SJCRH30 (cell line): ENCODE data around the gene C22orf39. TPM values are rescaled to one million over a fixed set of nuclear protein-coding genes. Genes with fewer than 3 reads are reported as not detected.
"Not testable (repeated sequence)": the region's sequence is repeated elsewhere in the genome, so short reads cannot be mapped to it uniquely, and the experiment has no call there.

ENCODE experiments used
- DNase-seq, 2 experiments: peaks; one replicate each; pipeline ENCODE4 v3.0.0-alpha.2; 2015 to 2020
- H3K27ac ChIP-seq: fragments of 250-450 bp; sonication (Bioruptor Pico); 2 replicates; pipeline ENCODE4 v1.5.1; 2020; ENCODE audit warnings: mild to moderate bottlenecking, moderate library complexity
- H3K27me3 ChIP-seq: fragments of 250-450 bp; sonication (Bioruptor Pico); 2 replicates; pipeline ENCODE4 v1.5.1; 2020; ENCODE audit warnings: mild to moderate bottlenecking, moderate library complexity
- H3K36me3 ChIP-seq: fragments of 250-450 bp; sonication (Bioruptor Pico); 2 replicates; pipeline ENCODE4 v1.5.1; 2020; ENCODE audit warnings: mild to moderate bottlenecking, moderate library complexity
- H3K4me1 ChIP-seq: fragments of 250-450 bp; sonication (Bioruptor Pico); 2 replicates; pipeline ENCODE4 v1.5.1; 2020; ENCODE audit warnings: mild to moderate bottlenecking, moderate library complexity
- H3K4me3 ChIP-seq: fragments of 250-450 bp; sonication (Bioruptor Pico); 2 replicates; pipeline ENCODE4 v1.5.1; 2020; ENCODE audit warnings: mild to moderate bottlenecking, moderate library complexity
- H3K9me3 ChIP-seq: fragments of 250-450 bp; sonication (Bioruptor Pico); replicated peaks from 2 replicates; pipeline ENCODE4 v1.5.1; 2020; ENCODE audit warnings: mild to moderate bottlenecking, moderate library complexity
- total RNA-seq: library from RNA; depleted of rRNA; stranded (reverse); fragments of >200 nt; shearing (Covaris generic); gene quantifications from 2 replicates; pipeline ENCODE4 v1.2.3, GENCODE V29; 2014

C22orf39 gene
- total RNA-seq, 1 experiment from 2014 or later = 40.9 TPM

DNA sequence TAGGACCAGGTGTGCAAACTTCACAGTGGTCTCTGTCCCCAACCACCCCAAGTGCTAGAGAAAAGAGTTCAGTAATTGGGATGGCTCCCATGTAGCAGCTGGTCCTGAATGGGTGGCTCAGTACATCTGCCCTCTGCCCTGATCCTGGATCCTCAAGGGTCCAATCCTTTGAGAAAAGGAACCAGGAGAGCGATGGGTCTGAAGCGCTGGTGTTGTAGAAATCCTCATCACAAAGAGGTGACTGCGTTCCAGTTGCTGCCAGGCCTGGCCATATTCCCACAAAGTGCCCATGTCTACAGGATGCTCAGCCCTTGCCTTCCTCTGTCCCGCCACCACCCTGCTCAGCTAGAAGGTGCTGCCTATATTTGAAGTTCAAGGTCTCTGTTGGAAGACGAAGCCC, 6.2 kb upstream of the C22orf39 start:
- H3K4me3 ChIP-seq = no peak overlapping the region
- peaks cover 45% of the 10 kb centered on the region for H3K36me3 ChIP-seq
- no peak overlapping the region for H3K27ac ChIP-seq
- DNase-seq = no peak
- H3K27me3 ChIP-seq = no peaks in the 10 kb centered on the region
- no peaks in the 10 kb centered on the region; the same call in 1 of the 2 replicates for H3K4me1 ChIP-seq
- no peaks in the 10 kb centered on the region for H3K9me3 ChIP-seq

DNA sequence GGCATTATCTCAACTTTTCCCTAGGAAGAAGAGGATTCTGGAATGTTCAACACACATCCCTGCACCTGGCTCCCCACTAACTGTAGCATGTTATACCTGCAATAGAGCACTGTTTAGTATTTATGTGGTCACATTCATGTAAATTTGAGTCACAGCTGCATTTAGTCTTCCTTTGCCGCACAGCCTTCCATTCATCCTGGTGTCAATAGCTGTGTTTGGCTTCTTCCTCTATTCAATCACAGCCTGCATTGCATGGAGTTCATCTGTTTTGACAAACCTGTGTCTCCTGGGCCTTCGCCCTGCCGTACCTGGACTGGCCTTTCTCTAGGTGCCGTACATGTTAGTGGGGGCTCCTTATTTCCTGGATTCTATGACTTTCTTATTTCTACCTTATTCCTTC, 4.1 kb upstream of the C22orf39 start:
- DNase-seq = no peak
- Histone ChIP-seq H3K27ac (no peak overlapping the region), H3K4me3 (no peak overlapping the region), H3K9me3 (no peaks in the 10 kb centered on the region), H3K36me3 (peaks cover 34% of the 10 kb centered on the region), H3K27me3 (no peaks in the 10 kb centered on the region), H3K4me1 (no peaks in the 10 kb centered on the region; the same call in 1 of the 2 replicates)

DNA sequence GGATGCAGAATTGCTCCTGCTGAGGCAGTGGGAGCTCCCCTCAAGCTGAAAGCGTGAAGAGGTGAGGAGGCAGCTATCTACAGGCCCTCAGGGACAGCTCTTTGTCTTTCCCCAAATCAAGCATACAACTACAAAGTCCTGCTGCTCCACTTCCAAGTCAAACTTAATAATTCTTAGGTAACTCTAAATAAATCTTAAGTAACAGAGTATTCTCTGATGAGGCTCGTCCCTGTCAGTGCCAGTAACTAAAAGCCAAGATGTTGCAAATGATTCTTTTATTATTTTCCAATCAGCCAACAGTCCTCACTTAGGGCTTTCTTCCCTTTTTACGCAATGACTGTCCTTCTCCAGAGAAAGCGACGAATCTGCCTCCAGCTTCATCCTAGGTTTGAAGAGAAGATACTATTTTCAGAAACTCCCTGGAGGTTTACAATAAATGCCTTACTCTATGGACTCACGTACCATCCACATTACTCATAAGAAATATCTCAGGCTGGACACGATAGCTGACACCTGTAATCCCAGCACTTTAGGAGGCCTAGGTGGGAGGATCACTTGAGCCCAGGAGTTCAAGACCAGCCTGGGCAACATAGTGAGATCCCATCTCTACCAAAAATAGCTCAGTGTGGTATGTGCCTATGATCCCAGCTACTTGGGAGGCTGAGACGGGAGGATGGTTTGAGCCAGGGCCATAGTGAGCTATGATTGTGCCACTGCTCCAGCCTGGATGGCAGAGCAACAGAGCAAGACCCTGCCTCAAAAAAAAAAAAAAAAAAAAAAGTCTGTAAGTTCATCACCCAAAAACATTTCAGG, 3.1 kb upstream of the C22orf39 start:
- no peaks in the 10 kb centered on the region; the same call in 1 of the 2 replicates for H3K4me1 ChIP-seq
- no peak overlapping the region for H3K4me3 ChIP-seq
- no peaks in the 10 kb centered on the region for H3K9me3 ChIP-seq
- H3K36me3 ChIP-seq = peaks cover 24% of the 10 kb centered on the region
- H3K27me3 ChIP-seq = no peaks in the 10 kb centered on the region
- no peak overlapping the region for H3K27ac ChIP-seq
- DNase-seq = no peak

DNA sequence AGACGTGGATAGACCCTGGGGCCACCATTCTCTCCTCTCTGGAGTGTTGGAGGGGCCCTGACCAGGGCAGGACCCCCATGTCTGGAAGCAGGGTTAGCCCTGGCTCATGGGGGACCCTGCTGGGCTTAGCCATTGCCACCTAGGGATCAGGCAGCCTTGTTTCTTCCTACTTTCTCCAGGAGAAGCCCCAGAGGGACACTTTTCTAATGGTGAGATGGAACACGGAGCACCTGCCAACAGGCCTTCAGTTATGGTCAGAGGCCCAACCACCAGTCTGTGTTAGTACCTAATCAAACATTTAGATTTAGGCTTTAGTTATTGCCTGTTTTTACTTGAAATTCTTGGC, 1.9 kb upstream of the C22orf39 start:
- peaks cover 15% of the 10 kb centered on the region for H3K36me3 ChIP-seq
- no peaks in the 10 kb centered on the region; the same call in 1 of the 2 replicates for H3K4me1 ChIP-seq
- H3K27me3 ChIP-seq = no peaks in the 10 kb centered on the region
- no peak for DNase-seq
- no peaks in the 10 kb centered on the region for H3K9me3 ChIP-seq
- H3K27ac ChIP-seq = no peak overlapping the region
- H3K4me3 ChIP-seq = no peak overlapping the region

DNA sequence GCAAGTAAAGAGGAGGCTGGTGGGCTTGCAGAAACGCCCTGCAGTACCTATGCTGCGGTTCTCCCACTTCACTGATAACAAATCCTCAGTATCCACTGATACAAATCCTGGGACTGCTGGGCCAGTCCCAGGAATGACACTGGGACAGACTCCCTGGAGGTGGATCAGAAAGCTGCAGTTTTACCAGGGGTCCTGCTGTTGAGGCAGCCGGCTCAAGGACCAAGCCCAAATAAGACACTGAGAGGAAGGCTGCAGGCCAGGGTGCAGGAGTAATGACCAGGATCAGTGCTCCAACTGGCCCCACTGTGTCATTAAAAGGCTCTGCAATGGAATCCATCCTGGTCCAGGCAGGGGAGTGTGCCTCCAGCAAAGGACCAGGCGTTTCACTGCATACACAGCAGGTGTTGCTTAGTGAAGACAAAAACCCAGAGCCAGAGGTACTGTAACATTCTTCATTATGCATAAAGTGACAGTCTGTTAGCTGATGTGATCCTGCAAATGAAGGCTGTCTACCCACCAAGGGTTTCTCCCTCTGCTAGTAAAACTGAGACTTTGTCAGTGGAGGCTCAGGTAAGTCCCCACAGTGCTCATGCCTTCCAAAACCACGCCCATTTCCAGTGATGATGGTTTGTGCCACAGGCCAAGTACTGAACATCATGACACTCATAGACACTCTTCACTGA, 1.4 kb upstream of the C22orf39 start:
- H3K27me3 ChIP-seq = no peaks in the 10 kb centered on the region
- DNase-seq = no peak
- H3K4me1 ChIP-seq = no peaks in the 10 kb centered on the region; the same call in 1 of the 2 replicates
- no peaks in the 10 kb centered on the region for H3K9me3 ChIP-seq
- peak overlapping the region; percentile 80; the same call in 1 of the 2 replicates for H3K4me3 ChIP-seq
- no peak overlapping the region for H3K27ac ChIP-seq
- peaks cover 19% of the 10 kb centered on the region for H3K36me3 ChIP-seq

DNA sequence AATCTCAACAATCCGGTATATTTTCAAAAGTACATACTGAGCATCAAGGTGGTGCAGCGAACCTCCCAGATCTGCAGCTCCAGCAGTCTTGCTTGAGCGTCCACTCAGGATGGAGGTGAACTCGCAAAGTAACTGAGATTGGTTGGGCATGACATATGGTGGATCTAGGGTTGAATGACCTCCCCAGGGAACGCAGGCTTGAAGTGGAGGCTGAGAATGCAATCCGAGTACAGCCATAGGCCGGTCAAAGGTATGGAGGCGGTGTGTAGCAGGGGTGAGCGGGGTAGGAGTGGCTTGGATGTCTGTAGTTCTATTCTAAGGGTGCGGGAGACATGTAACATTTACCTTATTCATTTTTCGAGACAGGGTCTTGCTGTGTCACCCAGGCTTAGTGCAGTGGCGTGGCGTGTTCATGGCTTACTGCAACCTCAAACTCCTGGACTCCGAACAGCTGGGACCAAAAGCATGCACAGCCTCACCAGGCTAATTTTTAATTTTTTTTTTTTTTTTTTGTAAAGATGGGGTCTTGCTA, 631 bp upstream of the C22orf39 start:
- peak; percentile 83 to 88 for DNase-seq
- Histone ChIP-seq H3K27me3 (no peaks in the 10 kb centered on the region), H3K4me3 (peak overlapping the region; percentile 80), H3K27ac (peak overlapping the region; percentile 70), H3K9me3 (no peaks in the 10 kb centered on the region), H3K4me1 (no peaks in the 10 kb centered on the region; the same call in 1 of the 2 replicates), H3K36me3 (peaks cover 21% of the 10 kb centered on the region)

DNA sequence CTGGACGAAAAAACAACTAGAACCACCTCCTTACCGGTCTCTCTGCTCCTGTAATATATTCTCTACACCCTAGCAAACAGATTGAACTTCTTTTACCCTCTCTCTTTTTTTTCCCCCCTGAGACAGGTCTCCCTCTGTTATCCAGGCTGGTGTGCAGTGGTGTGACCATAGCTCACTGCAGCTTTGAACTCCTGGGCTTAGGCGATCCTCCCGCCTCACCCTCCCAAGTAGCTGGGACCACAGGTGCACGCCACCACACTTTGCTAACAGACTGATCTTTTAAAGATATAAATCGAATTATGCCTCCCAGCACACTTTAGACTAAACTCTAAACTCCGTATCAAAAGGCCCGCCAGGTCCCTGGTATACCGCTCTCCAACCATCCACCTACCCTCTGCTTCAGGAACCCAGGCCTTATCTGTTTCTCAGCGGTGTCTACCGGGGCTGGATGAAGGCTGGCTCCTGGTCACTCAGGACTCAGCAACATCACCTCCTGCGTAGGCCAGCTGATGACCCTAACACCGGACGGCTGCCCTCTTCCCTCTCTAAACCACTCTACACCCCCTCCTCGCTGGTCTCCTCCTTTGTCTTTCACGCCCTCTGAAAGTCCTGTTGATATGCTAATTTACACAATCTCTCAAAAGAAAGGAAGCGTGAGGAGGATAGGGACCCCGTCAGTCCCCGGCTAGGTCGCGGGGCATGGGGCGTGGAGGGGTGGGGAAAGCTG, 745 bp downstream of the C22orf39 start:
- Histone ChIP-seq H3K27me3 (no peaks in the 10 kb centered on the region), H3K9me3 (no peaks in the 10 kb centered on the region), H3K4me3 (peak overlapping the region; percentile 80), H3K27ac (peak overlapping the region; percentile 70; the same call in 1 of the 2 replicates), H3K4me1 (no peaks in the 10 kb centered on the region; the same call in 1 of the 2 replicates), H3K36me3 (peaks cover 17% of the 10 kb centered on the region)
- DNase-seq = no peak

DNA sequence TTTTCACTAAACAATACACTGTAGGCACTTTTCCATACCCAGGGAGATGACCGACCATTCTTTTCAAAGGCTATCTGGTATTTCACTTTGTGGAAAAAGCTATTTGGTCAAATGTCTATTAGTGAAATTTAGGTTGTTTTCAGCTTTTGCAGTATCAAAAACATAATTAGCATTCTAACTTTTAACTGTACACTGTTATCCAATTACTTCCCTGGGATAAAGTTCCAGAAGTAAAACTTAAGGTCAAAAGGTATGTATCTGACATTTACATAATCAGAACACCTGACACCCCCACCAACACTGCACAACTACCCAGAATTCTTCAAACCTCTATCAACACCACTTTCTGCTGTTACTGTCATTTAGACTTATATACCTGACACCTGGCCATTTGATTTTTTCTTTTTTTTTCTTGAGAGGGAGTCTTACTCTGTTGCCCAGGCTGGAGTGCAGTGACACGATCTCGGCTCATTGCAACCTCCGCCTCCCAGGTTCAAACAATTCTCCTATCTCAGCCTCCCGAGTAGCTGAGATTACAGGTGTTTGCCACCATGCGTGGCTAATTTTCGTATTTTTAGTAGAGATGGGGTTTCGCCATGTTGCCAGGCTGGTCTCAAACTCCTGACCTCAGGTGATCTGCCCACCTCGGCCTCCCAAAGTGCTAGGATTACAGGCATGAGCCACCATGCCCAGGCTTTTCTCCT, 2.1 kb downstream of the C22orf39 start:
- peaks cover 17% of the 10 kb centered on the region for H3K36me3 ChIP-seq

DNA sequence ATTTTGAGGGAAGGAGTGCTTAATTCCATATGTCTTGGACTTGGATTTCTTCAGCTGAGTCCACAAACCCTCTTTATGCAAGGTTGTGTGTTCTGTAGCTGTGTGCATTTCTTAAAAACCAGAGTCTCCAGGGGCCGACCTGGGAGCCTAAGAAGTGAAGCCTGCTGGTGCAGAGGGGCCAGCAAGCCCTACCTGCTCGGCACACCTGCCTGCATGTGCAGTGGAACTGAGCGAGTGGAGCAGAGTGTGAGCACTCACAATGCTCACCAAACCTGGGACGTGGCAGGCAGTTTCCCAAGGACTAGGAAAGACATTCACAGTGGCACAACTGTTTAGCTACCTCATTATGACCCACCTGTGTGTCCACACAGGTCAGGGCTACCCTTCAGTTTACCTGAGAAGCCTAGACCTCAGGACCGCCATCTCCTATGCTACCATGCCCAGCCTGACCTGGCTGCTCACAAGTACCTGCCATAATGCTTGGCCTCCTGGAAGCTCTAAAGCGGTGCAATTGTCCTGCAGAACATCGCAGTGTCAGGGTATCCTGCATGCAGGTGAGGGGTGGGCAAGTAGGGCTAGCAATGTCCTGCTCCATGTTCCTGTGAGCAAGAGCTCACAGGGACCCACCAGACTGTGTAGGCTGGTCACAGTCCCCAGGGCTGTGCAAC, 3.8 kb downstream of the C22orf39 start:
- Histone ChIP-seq H3K4me3 (no peak overlapping the region), H3K27me3 (no peaks in the 10 kb centered on the region), H3K36me3 (peaks cover 17% of the 10 kb centered on the region), H3K27ac (no peak overlapping the region), H3K9me3 (no peaks in the 10 kb centered on the region), H3K4me1 (no peaks in the 10 kb centered on the region)
- no peak for DNase-seq

More for the DNA sequence above, 2.1 kb downstream of the C22orf39 start:
- H3K4me1 ChIP-seq, H3K27ac ChIP-seq, H3K9me3 ChIP-seq, H3K27me3 ChIP-seq, DNase-seq, H3K4me3 ChIP-seq: not testable (repeated sequence)

DNA sequence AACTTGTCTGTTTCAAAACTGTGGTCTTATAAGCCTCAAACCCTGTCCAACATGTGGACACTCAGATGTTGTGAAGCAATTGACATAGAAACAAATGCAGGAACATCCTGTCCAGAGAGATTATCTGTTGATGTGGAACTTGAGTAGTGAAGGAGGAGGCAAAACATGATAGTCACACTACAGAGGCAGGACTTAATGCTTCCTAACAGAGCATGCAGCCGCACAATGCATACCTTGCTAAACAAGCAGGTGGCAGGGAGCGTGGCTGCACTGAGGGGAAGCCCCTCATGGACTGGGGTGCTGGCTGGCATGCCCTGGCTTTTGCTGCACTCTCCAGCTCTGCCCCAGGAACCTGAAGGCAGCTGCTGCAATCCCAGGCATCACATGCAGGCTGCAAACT, 5.3 kb downstream of the C22orf39 start:
- DNase-seq = no peak
- Histone ChIP-seq H3K9me3 (no peaks in the 10 kb centered on the region), H3K27me3 (no peaks in the 10 kb centered on the region), H3K4me3 (no peak overlapping the region), H3K36me3 (peaks cover 17% of the 10 kb centered on the region), H3K4me1 (no peaks in the 10 kb centered on the region), H3K27ac (no peak overlapping the region)

DNA sequence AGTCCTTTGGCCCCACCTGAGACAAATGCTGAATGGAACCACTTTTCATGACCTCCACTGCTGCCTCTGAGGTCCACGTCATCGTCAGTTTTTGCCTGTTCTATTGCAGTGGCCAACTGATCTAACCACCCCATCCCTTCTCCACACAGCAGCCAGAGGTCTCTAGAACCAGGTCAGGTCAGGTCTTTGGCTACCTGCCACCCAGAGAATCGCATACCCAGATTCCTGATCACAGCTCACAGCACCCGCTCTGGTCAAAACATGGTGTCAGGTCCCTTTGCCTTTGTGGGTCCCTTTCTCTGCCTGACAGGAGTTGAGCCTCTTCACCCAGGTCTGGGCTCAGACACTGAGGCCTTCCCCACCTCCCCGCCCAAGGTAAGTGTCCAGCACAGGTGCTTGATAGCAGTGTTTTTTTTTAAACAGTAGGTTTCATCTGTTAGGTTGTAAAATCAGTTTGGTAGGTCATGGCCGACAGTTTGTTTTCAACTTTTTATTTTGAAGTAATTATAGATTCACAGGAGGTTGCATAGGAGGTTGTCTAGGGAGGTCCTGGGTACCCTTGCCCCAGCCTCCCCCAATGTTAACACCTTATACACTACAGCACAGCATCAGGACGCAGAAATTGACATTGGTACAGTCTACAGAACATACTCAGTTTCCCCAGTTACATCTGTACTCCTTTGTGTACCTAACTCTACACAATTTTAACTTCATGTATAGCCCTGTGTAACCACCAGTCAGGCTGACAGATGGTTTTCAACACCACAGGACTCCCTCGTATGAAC, 6.9 kb downstream of the C22orf39 start:
- Histone ChIP-seq H3K27ac (no peak overlapping the region), H3K4me3 (no peak overlapping the region), H3K9me3 (no peaks in the 10 kb centered on the region), H3K27me3 (no peaks in the 10 kb centered on the region), H3K36me3 (peaks cover 20% of the 10 kb centered on the region), H3K4me1 (no peaks in the 10 kb centered on the region)
- DNase-seq = no peak

DNA sequence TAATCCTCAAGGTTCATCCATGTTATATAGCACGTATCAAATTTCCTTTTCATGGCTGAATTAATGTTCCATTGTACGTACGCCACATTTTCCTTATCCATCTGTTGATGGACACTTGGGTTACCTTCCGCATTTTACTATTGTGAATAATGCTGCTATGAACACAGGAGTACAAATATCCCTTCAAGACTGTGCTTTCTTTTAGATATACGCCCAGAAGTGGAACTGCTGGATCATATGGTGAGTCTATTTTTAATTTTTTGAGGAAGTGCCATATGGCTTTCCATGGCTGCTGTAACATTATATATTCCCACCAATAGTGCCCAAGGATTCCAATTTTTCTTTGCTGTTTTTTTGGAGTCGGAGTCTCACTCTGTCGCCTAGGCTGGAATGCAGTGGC, 9.2 kb downstream of the C22orf39 start:
- no peak overlapping the region for H3K4me3 ChIP-seq
- no peaks in the 10 kb centered on the region for H3K27me3 ChIP-seq
- peaks cover 13% of the 10 kb centered on the region for H3K36me3 ChIP-seq
- DNase-seq = no peak
- H3K4me1 ChIP-seq = no peaks in the 10 kb centered on the region
- H3K27ac ChIP-seq = no peak overlapping the region
- H3K9me3 ChIP-seq = no peaks in the 10 kb centered on the region

DNA sequence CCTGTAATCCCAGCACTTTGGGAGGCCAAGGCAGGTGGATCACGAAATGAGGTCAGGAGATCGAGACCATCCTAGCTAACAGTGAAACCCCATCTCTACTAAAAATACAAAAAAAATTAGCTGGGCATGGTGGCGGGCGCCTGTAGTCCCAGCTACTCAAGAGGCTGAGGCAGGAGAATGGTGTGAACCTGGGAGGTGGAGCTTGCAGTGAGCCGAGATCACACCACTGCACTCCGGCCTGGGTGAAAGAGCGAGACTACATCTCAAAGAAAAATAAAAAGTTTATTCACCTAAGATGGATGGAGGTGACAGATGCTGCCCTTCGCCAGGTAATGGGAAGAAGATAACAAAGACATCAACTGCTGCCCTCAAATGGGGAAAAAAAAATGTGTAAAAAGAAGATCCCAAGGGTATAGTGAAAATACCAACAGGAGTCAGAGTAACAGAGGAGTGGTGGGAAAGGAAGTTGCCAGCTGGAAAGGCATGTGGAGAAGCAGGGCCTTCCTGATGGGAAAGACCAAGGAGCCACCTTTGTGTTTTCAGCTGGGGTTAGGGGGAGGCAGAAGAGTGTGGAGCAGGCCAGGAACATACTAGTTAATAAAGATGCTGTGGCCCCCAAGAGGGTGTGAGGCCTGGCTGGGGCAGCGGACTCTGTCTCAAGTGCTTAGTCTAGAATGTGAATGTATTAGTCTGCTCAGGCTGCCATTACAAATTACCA, 10.9 kb downstream of the C22orf39 start:
- H3K4me3 ChIP-seq, DNase-seq, H3K9me3 ChIP-seq, H3K27ac ChIP-seq, H3K27me3 ChIP-seq, H3K4me1 ChIP-seq, H3K36me3 ChIP-seq: not testable (repeated sequence)
